OCI-LY7 (cell line): ENCODE results near the gene FANCL.

Experiments used
- CTCF ChIP-seq: fragments of 200-600 bp; sonication (generic); conservative IDR thresholded peaks from 2 replicates; pipeline ENCODE4 v1.5.1; 2014; ENCODE audit warnings: mild to moderate bottlenecking, antibody characterized with exemption, low read length, moderate library complexity, mixed read lengths
- EZH2phosphoT487 ChIP-seq: fragments of 200-600 bp; sonication (generic); IDR thresholded peaks from 2 replicates; pipeline ENCODE4 v1.6.1; 2018; ENCODE audit warnings: low read depth, borderline replicate concordance, mild to moderate bottlenecking, mixed run types, antibody characterized with exemption, low read length, moderate library complexity, mixed read lengths

- TF ChIP-seq EZH2phosphoT487 (no peak), CTCF (no peak)
Observed at GRCh38 chr2:58135861-58136260, 105.3 kb downstream of the FANCL start.
